NCI-H2196 treated with DMSO at 0.1 percent for 48 hours (cell line): ENCODE measurements around the gene DRG1.
A peak's percentile ranks its signal among the peaks of the same experiment; 100 is the strongest.
"Not testable (repeated sequence)": the region's sequence is repeated elsewhere in the genome, so short reads cannot be mapped to it uniquely, and the experiment has no call there.

ENCODE experiments used
- DNase-seq: peaks from one replicate; lab custom pipeline; 2025; ENCODE audit not compliant: unreplicated experiment; lab: John Stamatoyannopoulos, UW

The DRG1 gene

DNA sequence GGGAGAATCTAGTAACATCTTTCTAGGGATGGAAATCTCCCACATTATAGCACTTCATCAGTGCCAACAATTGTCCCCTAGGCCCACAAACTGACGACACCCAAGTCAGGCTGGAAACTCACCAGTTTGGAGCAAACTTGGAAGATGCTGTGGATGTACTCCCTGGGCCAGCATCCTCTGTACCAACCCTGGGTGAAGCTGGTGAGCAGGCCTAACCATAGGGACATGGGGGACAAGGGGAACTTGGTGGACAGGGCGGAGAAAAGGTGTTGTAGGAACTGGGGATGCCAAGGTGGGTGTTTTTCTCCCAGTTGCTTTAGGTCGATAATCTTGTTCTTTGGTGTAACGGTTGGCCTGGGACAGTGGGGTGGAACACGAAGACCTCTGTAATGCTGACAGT lies 42.2 kb downstream of the DRG1 start:
- no peak for DNase-seq

GRCh38 chr22:31442768-31443489 lies 43.5 kb downstream of the DRG1 start:
- no peak for DNase-seq

DNA sequence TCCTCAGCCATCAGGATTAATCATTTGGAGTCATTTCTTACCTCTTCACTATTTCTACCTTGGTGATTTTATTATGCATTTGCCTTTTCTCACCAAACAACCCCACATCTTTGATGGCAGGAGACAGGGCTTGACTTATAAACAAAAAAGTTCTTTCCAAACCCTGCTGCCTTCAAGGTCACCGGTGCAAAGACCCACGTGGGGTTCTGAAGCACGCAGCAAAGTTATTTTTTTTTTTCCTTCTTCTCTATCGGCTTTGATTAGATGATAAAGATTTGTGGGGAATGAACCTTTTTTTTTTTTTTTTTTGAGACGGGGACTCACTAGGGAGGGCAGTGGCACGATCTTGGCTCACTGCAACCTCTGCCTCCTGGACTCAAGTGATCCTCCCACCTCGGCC lies 44.1 kb downstream of the DRG1 start:
- DNase-seq: no peak

GRCh38 chr22:31445642-31446041 lies 46.2 kb downstream of the DRG1 start:
- DNase-seq: no peak

- DNase-seq: no peak
Measured at GRCh38 chr22:31446208-31446607, 46.8 kb downstream of the DRG1 start.

- no peak for DNase-seq
Measured at GRCh38 chr22:31446767-31447166, 47.4 kb downstream of the DRG1 start.

GRCh38 chr22:31447337-31447736 lies 47.9 kb downstream of the DRG1 start:
- no peak for DNase-seq

- no peak for DNase-seq
Measured at GRCh38 chr22:31448382-31448781, 49.0 kb downstream of the DRG1 start.

DNA sequence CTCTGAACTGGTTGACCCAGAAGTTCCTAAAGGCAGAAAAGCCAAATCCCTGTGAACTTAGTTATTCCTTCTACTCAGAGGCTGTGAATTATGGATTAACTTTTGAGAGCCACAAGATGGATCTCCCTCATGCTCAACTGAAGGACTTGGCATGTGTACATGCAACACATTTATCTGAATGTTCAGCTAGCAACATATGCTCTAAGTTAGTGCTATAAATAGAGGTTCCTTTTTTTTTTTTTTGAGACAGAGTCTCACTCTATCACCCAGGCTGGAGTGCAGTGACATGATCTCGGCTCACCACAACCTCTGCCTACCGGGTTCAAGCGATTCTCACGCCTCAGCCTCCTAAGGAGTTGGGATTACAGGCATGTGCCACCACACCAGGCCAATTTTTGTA lies 50.1 kb downstream of the DRG1 start:
- DNase-seq: no peak

GRCh38 chr22:31451709-31452571 lies 52.5 kb downstream of the DRG1 start:
- DNase-seq: peak; percentile 16

- DNase-seq: no peak
Measured at GRCh38 chr22:31461699-31462098, 62.3 kb downstream of the DRG1 start.

- DNase-seq: no peak
Measured at GRCh38 chr22:31465307-31465706, 65.9 kb downstream of the DRG1 start.

- no peak for DNase-seq
Measured at GRCh38 chr22:31474743-31475142, 75.3 kb downstream of the DRG1 start.

DNA sequence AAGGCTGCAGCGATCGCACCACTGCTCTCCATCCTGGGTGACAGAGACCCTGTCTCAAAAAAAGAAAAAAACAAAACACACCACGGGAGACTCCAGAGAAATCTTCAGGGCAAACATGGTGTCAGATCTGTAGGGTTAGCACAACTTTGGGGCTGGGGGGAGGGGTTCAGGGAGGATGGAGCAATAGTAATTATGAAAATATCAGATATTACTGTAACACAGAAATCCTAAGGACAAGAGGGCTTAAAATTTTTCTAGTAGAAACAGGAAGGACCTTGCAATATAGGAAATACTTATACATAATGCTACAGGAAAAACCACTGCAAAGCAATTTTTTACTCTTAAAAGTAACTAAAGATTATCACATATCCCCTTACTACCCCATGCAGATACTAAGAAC lies 76.4 kb downstream of the DRG1 start:
- no peak for DNase-seq

GRCh38 chr22:31477329-31477728 lies 77.9 kb downstream of the DRG1 start:
- DNase-seq: no peak

DNA sequence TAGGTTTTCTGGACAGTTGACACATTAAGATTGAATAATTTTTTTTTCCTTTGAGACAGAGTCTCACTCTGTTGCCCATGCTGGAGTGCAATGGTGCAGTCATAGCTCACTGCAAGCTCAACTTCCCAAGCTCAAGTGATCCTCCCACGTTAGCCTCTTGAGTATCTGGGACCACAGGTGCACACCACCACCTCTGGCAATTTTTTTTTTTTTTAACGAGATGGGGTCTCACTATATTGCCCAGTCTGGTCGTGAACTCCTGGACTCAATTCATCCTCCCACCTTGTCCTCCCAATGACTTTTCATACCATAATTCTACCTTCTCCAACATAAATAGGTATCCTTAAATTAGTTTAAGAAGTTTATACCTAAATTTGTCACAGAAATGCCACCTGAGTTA lies 81.7 kb downstream of the DRG1 start:
- no peak for DNase-seq

DNA sequence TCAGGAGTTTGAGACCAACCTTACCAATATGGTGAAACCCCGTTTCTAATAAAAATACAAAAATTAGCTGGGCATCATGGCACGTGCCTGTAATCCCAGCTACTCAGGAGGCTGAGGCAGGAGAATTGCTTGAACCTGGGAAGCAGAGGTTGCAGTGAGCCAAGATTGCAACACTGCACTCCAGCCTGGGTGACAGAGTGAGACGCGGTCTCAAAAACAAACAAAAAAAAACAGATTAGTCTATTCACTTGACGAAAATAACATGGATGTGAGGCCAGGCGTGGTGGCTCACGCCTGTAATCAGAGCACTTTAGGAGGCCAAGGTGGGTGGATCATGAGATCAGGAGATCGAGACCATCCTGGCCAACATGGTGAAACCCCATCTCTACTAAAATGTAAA lies 83.1 kb downstream of the DRG1 start:
- DNase-seq: not testable (repeated sequence)
